Small intestine (tissue), 4 donors: ENCODE data around the gene VAMP4. TPM values are rescaled to one million over a fixed set of nuclear protein-coding genes. Genes with fewer than 3 reads are reported as not detected.

Source experiments
- polyA plus RNA-seq, 4 donors: library from polyadenylated mRNA; stranded (reverse) in 3 of 4; unstranded in 1 of 4; fragments of 200-250 nt in 3 of 4; fragments of 120-200 nt in 1 of 4; gene quantifications; one replicate each; pipeline versions ENCODE4 v1.2.1 to v1.2.3, GENCODE V29; 2013
- donor health status: healthy with polysubstance abuse.
- donor health status: Bipolar disorder and iron deficiency.
- donor health status: healthy.

The VAMP4 gene
- polyA plus RNA-seq, 4 donors = 5.2 to 9.7 (median 8.1) TPM

Other genes starting within 250 kb of the VAMP4 start
- gene MYOCOS, start 119.8 kb downstream of the VAMP4 start, polyA plus RNA-seq = not detected
- gene MYOC, start 89.4 kb downstream of the VAMP4 start, polyA plus RNA-seq = 1 to 10 TPM in 1 of 4 donors, under 1 TPM in 1, not detected in 2; 0.04 to 2.0 TPM
- gene METTL13, start 39.6 kb upstream of the VAMP4 start, polyA plus RNA-seq = 10 to 100 TPM; 15.7 to 31.2 (median 20.5) TPM
- 1 to 10 TPM in 1 of 4 donors, under 1 TPM in 2, not detected in 1; 0.67 to 1.2 (median 0.99) TPM for gene DNM3, start 99.4 kb upstream of the VAMP4 start, polyA plus RNA-seq